Osteoblast (primary cell): ENCODE measurements around the gene CLEC4M. TPM values are rescaled to one million over a fixed set of nuclear protein-coding genes. Genes with fewer than 3 reads are reported as not detected.

ENCODE experiments used
- DNase-seq: peaks from one replicate; pipeline ENCODE4 v3.0.0; 2011; ENCODE audit warnings: low spot score, mixed read lengths; ENCODE audit not compliant: insufficient read length; ENCODE audit errors: missing footprints
- H2AFZ ChIP-seq: 2 replicates; pipeline ENCODE4 v1.6.0; 2011; ENCODE audit warnings: mild to moderate bottlenecking, low read length
- H3K27ac ChIP-seq: 2 replicates; pipeline ENCODE4 v1.5.1; 2011; ENCODE audit warnings: mild to moderate bottlenecking, low read depth, low read length, moderate library complexity
- H3K27me3 ChIP-seq: 2 replicates; pipeline ENCODE4 v1.6.0; 2012; ENCODE audit warnings: mild to moderate bottlenecking, control low read depth, inconsistent platforms, low read length, moderate library complexity; ENCODE audit not compliant: insufficient read depth
- H3K36me3 ChIP-seq: 2 replicates; pipeline ENCODE4 v1.5.1; 2011; ENCODE audit warnings: mild to moderate bottlenecking, low read length, control low read depth, moderate library complexity; ENCODE audit not compliant: insufficient read depth
- H3K4me1 ChIP-seq: 2 replicates; pipeline ENCODE4 v1.5.1; 2011; ENCODE audit warnings: mild to moderate bottlenecking, low read length, control low read depth, moderate library complexity; ENCODE audit not compliant: insufficient read depth
- H3K4me2 ChIP-seq: 2 replicates; pipeline ENCODE4 v1.6.0; 2011; ENCODE audit warnings: mild to moderate bottlenecking, low read length; ENCODE audit not compliant: insufficient read depth
- H3K4me3 ChIP-seq: fragments of 200-600 bp; sonication (generic); 3 replicates; pipeline ENCODE4 v1.5.1; 2012; ENCODE audit warnings: mild to moderate bottlenecking, low read length, inconsistent platforms; ENCODE audit not compliant: insufficient read depth
- H3K79me2 ChIP-seq: 2 replicates; pipeline ENCODE4 v1.6.0; 2012; ENCODE audit warnings: mild to moderate bottlenecking, low read length, control low read depth, inconsistent platforms; ENCODE audit not compliant: insufficient read depth
- H3K9me3 ChIP-seq: 2 replicates; pipeline ENCODE4 v1.5.1; 2011; ENCODE audit warnings: low read depth, low read length, control low read depth
- H4K20me1 ChIP-seq: 2 replicates; pipeline ENCODE4 v1.6.0; 2012; ENCODE audit warnings: mild to moderate bottlenecking, low read length, control low read depth; ENCODE audit not compliant: insufficient read depth
- CTCF ChIP-seq: IDR thresholded peaks from 2 replicates; pipeline ENCODE4 v1.5.1; 2011; ENCODE audit warnings: mild to moderate bottlenecking, low read depth, low read length, moderate library complexity; ENCODE audit errors: extremely low read depth
- total RNA-seq: library from RNA; depleted of rRNA; stranded (reverse); fragments of >200 nt; gene quantifications from 2 replicates; pipeline ENCODE4 v1.2.3, GENCODE V29; 2012

CLEC4M gene
- total RNA-seq, 1 donor = not detected

DNA sequence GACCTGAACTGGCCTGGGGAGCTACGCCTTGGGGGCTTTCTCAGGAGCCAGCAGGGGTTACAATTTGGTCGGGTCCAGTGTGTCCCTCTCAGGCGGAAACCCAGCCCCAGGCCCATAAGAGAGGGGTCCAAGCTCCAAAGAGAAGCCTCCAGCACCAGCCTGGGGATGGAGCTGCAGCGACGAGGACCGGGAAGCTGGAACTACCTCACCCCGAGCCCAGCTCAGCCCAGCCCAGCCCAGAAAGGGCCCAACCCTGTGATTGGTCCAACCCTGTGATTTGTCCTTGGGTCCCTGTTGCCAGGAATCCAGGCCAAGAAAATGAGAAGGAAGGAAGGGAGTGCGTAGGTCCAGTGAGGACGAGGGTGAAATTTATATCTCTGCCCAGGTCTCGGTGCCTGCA is 24.1 kb downstream of the CLEC4M start:
- Histone ChIP-seq H3K9me3 (no peaks in the 10 kb centered on the region), H3K4me2 (no peak overlapping the region), H3K4me1 (no peaks in the 10 kb centered on the region), H3K27me3 (peaks cover 27% of the 10 kb centered on the region), H4K20me1 (no peaks in the 10 kb centered on the region), H3K4me3 (no peak overlapping the region), H3K27ac (no peak overlapping the region), H2AFZ (no peak overlapping the region), H3K36me3 (no peaks in the 10 kb centered on the region), H3K79me2 (no peaks in the 10 kb centered on the region)
- no peak for DNase-seq
- no peak for TF ChIP-seq CTCF

GRCh38 chr19:7787602-7788177 is 24.6 kb downstream of the CLEC4M start:
- Histone ChIP-seq H3K79me2 (no peaks in the 10 kb centered on the region), H4K20me1 (no peaks in the 10 kb centered on the region), H2AFZ (no peak overlapping the region), H3K4me2 (no peak overlapping the region), H3K27me3 (peaks cover 27% of the 10 kb centered on the region), H3K27ac (no peak overlapping the region), H3K9me3 (no peaks in the 10 kb centered on the region), H3K4me3 (no peak overlapping the region), H3K4me1 (no peaks in the 10 kb centered on the region), H3K36me3 (no peaks in the 10 kb centered on the region)
- no peak for DNase-seq
- TF ChIP-seq CTCF = no peak

DNA sequence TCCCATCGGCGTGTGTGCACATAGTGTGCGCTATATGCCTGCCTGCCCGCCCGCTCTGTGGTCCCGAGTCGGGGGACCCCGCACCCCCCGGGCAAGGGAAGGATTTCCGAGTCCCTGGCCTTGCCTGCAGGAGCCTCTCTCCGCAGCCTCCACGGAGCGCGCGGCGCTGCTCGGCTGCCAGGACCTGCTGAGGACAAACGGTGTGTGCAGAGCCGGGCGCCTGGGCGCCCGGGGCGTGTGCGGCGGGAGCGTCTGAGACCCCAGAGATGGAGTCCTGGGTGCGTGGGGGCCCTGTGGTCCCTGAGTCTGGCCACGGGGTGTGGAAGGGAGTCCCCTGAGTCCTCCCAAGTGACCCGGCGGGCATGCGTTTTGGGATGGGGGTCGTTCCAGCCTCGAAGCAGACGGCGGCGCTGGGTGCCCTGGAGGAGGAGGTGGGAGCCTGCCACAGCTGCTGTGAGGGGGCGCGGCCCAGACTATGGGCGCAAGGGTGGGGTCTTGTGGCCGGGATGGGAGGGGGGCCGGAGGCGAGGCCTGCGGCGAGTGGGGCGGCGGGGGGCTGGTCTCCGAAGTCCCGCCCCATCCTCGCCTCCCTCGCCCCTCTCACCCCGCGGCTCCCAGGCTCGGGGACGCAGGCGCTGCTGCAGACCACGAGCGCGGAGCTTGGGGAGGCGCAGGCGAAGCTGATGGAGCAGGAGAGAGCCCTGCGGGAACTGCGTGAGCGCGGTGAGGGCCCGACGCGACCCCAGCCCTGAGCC is 25.3 kb downstream of the CLEC4M start:
- Histone ChIP-seq H2AFZ (no peak overlapping the region), H3K4me2 (no peak overlapping the region)

More for the DNA sequence above, 25.3 kb downstream of the CLEC4M start:
- TF ChIP-seq CTCF = no peak
- Histone ChIP-seq H4K20me1 (no peaks in the 10 kb centered on the region), H3K27me3 (peaks cover 26% of the 10 kb centered on the region), H3K4me1 (no peaks in the 10 kb centered on the region), H3K4me3 (no peak overlapping the region), H3K9me3 (no peaks in the 10 kb centered on the region), H3K27ac (no peak overlapping the region), H3K79me2 (no peaks in the 10 kb centered on the region), H3K36me3 (no peaks in the 10 kb centered on the region)
- DNase-seq = no peak
